Activated B cell treated with CpG ODN at 0.5 μM for 24 hours (primary cell): ENCODE data around the gene GTF2A1. TPM values are rescaled to one million over a fixed set of nuclear protein-coding genes. Genes with fewer than 3 reads are reported as not detected.

Source experiments
- ATAC-seq: fragments of 200-7000 bp; cut with Tn5 transposase; one replicate; pipeline ENCODE4 v1.10.0; 2021; ENCODE audit warnings: low read depth, mild to moderate bottlenecking, moderate library complexity
- CTCF ChIA-PET: fragments of 350-600 bp; sonication (Branson Sonifier 250); formaldehyde crosslinking; loops from one replicate; lab custom pipeline; 2021; ENCODE audit warnings: antibody characterized with exemption; lab: Charles Lee
- POLR2A ChIA-PET: fragments of 350-600 bp; sonication (Branson Sonifier 250); formaldehyde crosslinking; loops from one replicate; lab custom pipeline; 2021; ENCODE audit warnings: antibody characterized with exemption; lab: Charles Lee
- DNase-seq: peaks from one replicate; pipeline ENCODE4 v3.0.0; 2022
- H3K27ac Mint-ChIP-seq: one replicate; pipeline ENCODE4 v1.8.0; 2020; ENCODE audit warnings: mixed read lengths
- H3K27me3 Mint-ChIP-seq: one replicate; pipeline ENCODE4 v1.8.0; 2021; ENCODE audit warnings: mixed read lengths
- H3K36me3 Mint-ChIP-seq: one replicate; pipeline ENCODE4 v1.8.0; 2021; ENCODE audit warnings: low read depth, mixed read lengths
- H3K4me1 Mint-ChIP-seq: one replicate; pipeline ENCODE4 v1.8.0; 2021; ENCODE audit warnings: mixed read lengths
- H3K4me3 Mint-ChIP-seq: one replicate; pipeline ENCODE4 v1.8.0; 2020; ENCODE audit warnings: mild to moderate bottlenecking, mixed read lengths
- H3K9me3 Mint-ChIP-seq: one replicate; pipeline ENCODE4 v1.8.0; 2020; ENCODE audit warnings: mixed read lengths
- intact Hi-C: fragments of 100-400 bp; cut with micrococcal nuclease; formaldehyde crosslinking; loops from one replicate; pipeline ENCODE4 v1.15.1; 2024
- total RNA-seq: library from RNA; stranded (reverse); gene quantifications from 2 replicates; pipeline ENCODE4 v1.2.3, GENCODE V29; 2022
- TF ChIP-seq, protein P1 (sequence below): fragments of 200-600 bp; IDR thresholded peaks from one replicate; pipeline ENCODE4 v1.8.0; 2022; ENCODE audit warnings: antibody characterized with exemption, mild to moderate bottlenecking

Gene GTF2A1
- total RNA-seq, 1 donor from 2014 or later, result 38.5 TPM

DNA sequence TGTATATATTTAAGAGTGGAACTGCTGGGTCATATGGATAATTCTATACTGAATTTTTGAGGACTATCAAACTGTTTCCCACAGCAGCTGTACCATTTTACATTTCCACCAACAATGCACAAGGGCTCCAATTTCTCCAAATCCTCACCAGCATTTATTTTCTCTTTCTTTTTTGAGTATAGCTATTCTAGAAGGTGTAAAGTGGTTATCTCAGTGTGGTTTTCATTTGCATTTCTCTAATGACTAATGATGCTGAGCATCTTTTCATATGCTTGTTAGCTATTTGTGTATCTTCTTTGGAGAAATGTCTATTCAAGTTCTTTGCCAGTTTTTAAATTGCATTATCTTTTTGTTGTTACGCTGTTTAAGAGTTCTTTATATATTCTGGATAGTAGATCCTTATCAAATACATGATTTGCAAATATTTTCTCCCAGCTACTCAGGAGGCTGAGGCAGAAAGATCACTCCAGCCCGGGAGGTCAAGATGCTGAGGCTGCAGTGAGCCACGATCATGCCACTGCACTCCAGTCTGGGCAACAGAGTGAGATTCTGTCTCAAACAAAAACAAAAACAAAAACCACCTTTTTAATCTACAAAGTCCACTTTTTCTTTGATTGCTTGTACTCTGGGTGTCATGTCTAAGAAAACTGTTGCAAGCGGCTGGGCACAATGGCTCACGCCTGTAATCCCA is 32.8 kb downstream of the GTF2A1 start:
- Mint-ChIP-seq H3K27ac (no peak overlapping the region), H3K36me3 (peaks cover 69% of the 10 kb centered on the region), H3K9me3 (no peaks in the 10 kb centered on the region), H3K27me3 (no peaks in the 10 kb centered on the region), H3K4me3 (no peak overlapping the region), H3K4me1 (peaks cover 7% of the 10 kb centered on the region)
- DNase-seq (no peak), ATAC-seq (no peak)
- POLR2A ChIA-PET, result no interaction called here
- TF ChIP-seq, protein P1, sequence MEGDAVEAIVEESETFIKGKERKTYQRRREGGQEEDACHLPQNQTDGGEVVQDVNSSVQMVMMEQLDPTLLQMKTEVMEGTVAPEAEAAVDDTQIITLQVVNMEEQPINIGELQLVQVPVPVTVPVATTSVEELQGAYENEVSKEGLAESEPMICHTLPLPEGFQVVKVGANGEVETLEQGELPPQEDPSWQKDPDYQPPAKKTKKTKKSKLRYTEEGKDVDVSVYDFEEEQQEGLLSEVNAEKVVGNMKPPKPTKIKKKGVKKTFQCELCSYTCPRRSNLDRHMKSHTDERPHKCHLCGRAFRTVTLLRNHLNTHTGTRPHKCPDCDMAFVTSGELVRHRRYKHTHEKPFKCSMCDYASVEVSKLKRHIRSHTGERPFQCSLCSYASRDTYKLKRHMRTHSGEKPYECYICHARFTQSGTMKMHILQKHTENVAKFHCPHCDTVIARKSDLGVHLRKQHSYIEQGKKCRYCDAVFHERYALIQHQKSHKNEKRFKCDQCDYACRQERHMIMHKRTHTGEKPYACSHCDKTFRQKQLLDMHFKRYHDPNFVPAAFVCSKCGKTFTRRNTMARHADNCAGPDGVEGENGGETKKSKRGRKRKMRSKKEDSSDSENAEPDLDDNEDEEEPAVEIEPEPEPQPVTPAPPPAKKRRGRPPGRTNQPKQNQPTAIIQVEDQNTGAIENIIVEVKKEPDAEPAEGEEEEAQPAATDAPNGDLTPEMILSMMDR, result no peak
- CTCF ChIA-PET, result no interaction called here
- intact Hi-C loops, result no loop called here

DNA sequence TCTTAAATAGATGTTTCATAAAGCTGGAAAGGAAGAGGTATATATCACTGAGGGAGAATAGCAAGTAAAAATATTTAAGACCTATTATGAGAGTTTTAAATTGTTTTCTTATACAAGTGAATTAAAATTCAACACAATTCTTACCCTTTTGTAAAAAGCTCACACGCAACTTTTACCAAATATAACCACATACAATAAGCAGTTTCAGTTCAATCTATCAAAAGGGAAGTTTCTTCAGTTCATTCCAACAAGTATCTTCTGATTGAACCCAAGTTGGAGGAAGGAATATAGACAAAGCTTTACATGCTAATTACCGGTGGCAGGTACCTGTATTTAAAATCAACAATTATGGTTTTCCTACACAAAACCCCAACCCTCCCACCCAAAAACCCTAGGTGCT is 41.1 kb downstream of the GTF2A1 start:
- H3K4me3 Mint-ChIP-seq, result no peak overlapping the region
- peaks cover 41% of the 10 kb centered on the region for H3K36me3 Mint-ChIP-seq
- peaks cover 50% of the 10 kb centered on the region for H3K4me1 Mint-ChIP-seq
- H3K27ac Mint-ChIP-seq, result no peak overlapping the region
- intact Hi-C loops, result loop anchor here (2.0 kb wide), 1 partner anchor 17 kb away; no protein-coding TSS in a partner anchor
- DNase-seq, result no peak
- H3K27me3 Mint-ChIP-seq, result no peaks in the 10 kb centered on the region
- no peak for ATAC-seq
- ChIA-PET POLR2A (interaction anchor here (1.0 to 2.1 kb wide), 3 partner anchors 9 to 41 kb away, joined by 3 to 8 read pairs (median 5); partner anchors contain the start of gene GTF2A1), CTCF (interaction anchor here (0.7 to 3.9 kb wide), 2 partner anchors 9 to 32 kb away, joined by 3 to 18 read pairs; no protein-coding TSS in a partner anchor)
- H3K9me3 Mint-ChIP-seq, result no peaks in the 10 kb centered on the region
- TF ChIP-seq, protein P1, result no peak

DNA sequence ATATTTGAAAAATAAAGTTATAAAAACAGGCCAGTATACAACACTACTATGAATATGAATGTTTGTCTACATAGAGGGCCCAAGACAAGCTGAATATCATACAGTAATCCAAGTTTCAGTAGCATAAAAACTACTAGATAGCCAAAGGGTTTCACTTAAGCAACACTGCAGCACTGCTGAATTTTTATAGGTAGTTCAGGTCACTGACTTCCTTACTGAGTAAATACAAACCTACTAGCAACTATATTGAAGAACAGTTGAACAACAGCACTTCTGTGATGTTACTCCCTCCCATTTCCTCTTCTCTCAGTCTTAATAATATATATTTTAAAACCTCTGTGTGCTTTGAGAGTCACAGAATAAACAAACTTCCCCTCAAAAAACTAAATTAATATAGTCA is 42.7 kb downstream of the GTF2A1 start:
- Mint-ChIP-seq H3K36me3 (peaks cover 31% of the 10 kb centered on the region), H3K4me3 (no peak overlapping the region), H3K4me1 (peaks cover 59% of the 10 kb centered on the region), H3K9me3 (no peaks in the 10 kb centered on the region), H3K27ac (peak overlapping the region; percentile 41), H3K27me3 (no peaks in the 10 kb centered on the region)
- DNase-seq, result no peak
- intact Hi-C loops, result loop anchor here (2.0 kb wide), 1 partner anchor 19 kb away; no protein-coding TSS in a partner anchor
- CTCF ChIA-PET, result interaction anchor here (3.9 kb wide), 1 partner anchor 7 kb away, joined by 18 read pairs; no protein-coding TSS in a partner anchor
- TF ChIP-seq, protein P1, result no peak
- no peak for ATAC-seq
- POLR2A ChIA-PET, result interaction anchor here (1.1 kb wide), 1 partner anchor 43 kb away, joined by 3 read pairs; the partner anchor contains the start of gene GTF2A1

DNA sequence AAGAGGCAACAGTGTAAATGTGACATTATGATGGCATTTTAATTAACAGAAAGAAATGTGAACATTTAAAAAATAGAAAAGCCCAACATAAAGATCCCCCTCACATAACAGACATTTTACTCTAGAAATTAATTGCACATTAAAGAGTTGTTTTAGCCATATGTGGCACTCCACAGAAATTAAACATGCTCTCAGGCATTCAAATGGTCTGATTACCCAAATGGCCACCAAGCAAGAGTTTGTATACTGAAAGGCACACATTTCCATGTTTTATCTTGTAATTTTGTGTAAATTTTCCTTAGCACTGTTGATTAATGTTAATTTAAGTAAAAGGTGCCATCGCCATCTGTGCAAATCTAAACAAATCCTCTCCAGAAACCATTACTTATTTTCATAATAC is 43.5 kb downstream of the GTF2A1 start:
- DNase-seq (no peak), ATAC-seq (no peak)
- Mint-ChIP-seq H3K27ac (peak overlapping the region; percentile 32), H3K27me3 (no peaks in the 10 kb centered on the region), H3K4me1 (peaks cover 63% of the 10 kb centered on the region), H3K36me3 (peaks cover 26% of the 10 kb centered on the region), H3K4me3 (peak overlapping the region; percentile 53), H3K9me3 (no peaks in the 10 kb centered on the region)
- ChIA-PET CTCF (interaction anchor here (1.7 kb wide), 1 partner anchor 180 kb away, joined by 4 read pairs; no protein-coding TSS in a partner anchor), POLR2A (no interaction called here)
- TF ChIP-seq, protein P1, result no peak
- intact Hi-C loops, result no loop called here

DNA sequence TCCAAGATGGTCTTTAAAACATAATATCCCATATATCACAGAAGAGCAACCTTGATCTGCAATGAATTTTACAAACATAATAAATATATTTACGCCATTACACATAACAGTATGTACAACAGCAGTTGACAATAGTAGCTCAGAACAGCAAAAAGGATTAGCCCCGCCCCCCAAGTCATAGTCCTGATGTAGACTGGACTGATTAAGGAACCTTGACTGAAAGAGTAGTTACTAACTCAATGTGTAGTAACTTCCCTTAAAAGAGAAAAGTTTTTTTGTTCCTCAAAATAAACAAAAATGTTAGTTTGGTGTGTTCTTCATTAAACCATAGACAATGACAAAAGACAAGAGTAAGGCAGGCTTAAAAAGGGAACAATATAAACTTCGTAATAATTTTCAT is 44.5 kb downstream of the GTF2A1 start:
- ATAC-seq (peak; percentile 25), DNase-seq (no peak)
- Mint-ChIP-seq H3K27ac (peak overlapping the region; percentile 65), H3K36me3 (peaks cover 16% of the 10 kb centered on the region), H3K4me3 (no peak overlapping the region), H3K4me1 (peaks cover 61% of the 10 kb centered on the region), H3K9me3 (no peaks in the 10 kb centered on the region), H3K27me3 (no peaks in the 10 kb centered on the region)
- TF ChIP-seq, protein P1, result no peak
- CTCF ChIA-PET, result interaction anchor here (1.7 kb wide), 1 partner anchor 179 kb away, joined by 4 read pairs; no protein-coding TSS in a partner anchor
- intact Hi-C loops, result no loop called here
- POLR2A ChIA-PET, result no interaction called here
